Gastrocnemius medialis (tissue), 4 donors: ENCODE data around the gene MYO1D. TPM values are rescaled to one million over a fixed set of nuclear protein-coding genes. Genes with fewer than 3 reads are reported as not detected.

ENCODE experiments used
- ATAC-seq, 2 donors: fragments of 150-250 bp; one replicate each; pipeline ENCODE4 v1.9.1; 2016
- DNase-seq, 2 donors: peaks; one replicate each; pipeline ENCODE4 v3.0.0-alpha.2; 2019
- H3K27ac ChIP-seq, 4 donors: fragments of 200-600 bp; sonication (generic); 1 replicate in 1 of 4; 2 replicates in 3 of 4; pipeline ENCODE4 v1.5.1; 2016 to 2018; ENCODE audit warnings: mild to moderate bottlenecking in 2 of 4, moderate library complexity in 1 of 4
- H3K27me3 ChIP-seq, 3 donors: fragments of 200-600 bp; sonication (generic) in 2 of 3; 1 replicate in 1 of 3; 2 replicates in 2 of 3; pipeline versions ENCODE4 v1.5.1 to v1.6.0; 2016 to 2019; ENCODE audit warnings: mild to moderate bottlenecking in 1 of 3, moderate library complexity in 1 of 3
- H3K36me3 ChIP-seq, 2 donors: fragments of 200-600 bp; sonication (generic) in 1 of 2; one replicate each; pipeline ENCODE4 v1.5.1; 2017 to 2018
- H3K4me1 ChIP-seq, 2 donors: fragments of 200-600 bp; sonication (generic) in 1 of 2; one replicate each; pipeline ENCODE4 v1.5.1; 2016 to 2017; ENCODE audit warnings: mild to moderate bottlenecking in 2 of 2
- H3K4me3 ChIP-seq, 4 donors: fragments of 200-600 bp; sonication (generic) in 3 of 4; 1 replicate in 1 of 4; 2 replicates in 3 of 4; pipeline ENCODE4 v1.5.1; 2016 to 2019; ENCODE audit warnings: mild to moderate bottlenecking in 2 of 4
- H3K9me3 ChIP-seq, 3 donors: fragments of 200-600 bp; sonication (generic) in 2 of 3; 1 replicate in 1 of 3; 2 replicates in 2 of 3; pipeline ENCODE4 v1.5.1; 2016 to 2019
- POLR2A ChIP-seq, 2 donors: fragments of 450-650 bp; IDR thresholded peaks; one replicate each; pipeline ENCODE4 v1.6.1; 2017; ENCODE audit warnings: antibody characterized with exemption in 2 of 2, mild to moderate bottlenecking in 2 of 2, moderate library complexity in 2 of 2
- in situ Hi-C, 4 donors: fragments of 200-750 bp; cut with MboI; loops; one replicate each; pipeline versions ENCODE4 v1.15.0 to v1.8.0; 2017; ENCODE audit warnings: low sequenced_read_pairs in 4 of 4
- intact Hi-C: fragments of 100-400 bp; cut with DNase I; formaldehyde crosslinking; loops from one replicate; pipeline ENCODE4 v1.15.1; 2023; ENCODE audit warnings: low total_unique reads
- total RNA-seq, 4 donors: library from RNA; depleted of rRNA; stranded (reverse); fragments of >200 nt; gene quantifications; one replicate each; pipeline versions ENCODE4 v1.1.0 to v1.2.3, GENCODE V29; 2016
- TF ChIP-seq, protein P1 (sequence below), 5 experiments: fragments of 450-650 bp in 3 of 5; fragments of 200-600 bp in 2 of 5; sonication (generic) in 2 of 5; IDR thresholded peaks in 4 of 5; conservative IDR thresholded peaks in 1 of 5; 1 replicate in 4 of 5; 2 replicates in 1 of 5; pipeline ENCODE4 v1.5.1; 2016 to 2019; ENCODE audit warnings: antibody characterized with exemption in 5 of 5, mild to moderate bottlenecking in 3 of 5, moderate library complexity in 3 of 5

The MYO1D gene
- total RNA-seq, 4 donors from 2014 or later: 5.8 to 20.1 (median 7.8) TPM

DNA sequence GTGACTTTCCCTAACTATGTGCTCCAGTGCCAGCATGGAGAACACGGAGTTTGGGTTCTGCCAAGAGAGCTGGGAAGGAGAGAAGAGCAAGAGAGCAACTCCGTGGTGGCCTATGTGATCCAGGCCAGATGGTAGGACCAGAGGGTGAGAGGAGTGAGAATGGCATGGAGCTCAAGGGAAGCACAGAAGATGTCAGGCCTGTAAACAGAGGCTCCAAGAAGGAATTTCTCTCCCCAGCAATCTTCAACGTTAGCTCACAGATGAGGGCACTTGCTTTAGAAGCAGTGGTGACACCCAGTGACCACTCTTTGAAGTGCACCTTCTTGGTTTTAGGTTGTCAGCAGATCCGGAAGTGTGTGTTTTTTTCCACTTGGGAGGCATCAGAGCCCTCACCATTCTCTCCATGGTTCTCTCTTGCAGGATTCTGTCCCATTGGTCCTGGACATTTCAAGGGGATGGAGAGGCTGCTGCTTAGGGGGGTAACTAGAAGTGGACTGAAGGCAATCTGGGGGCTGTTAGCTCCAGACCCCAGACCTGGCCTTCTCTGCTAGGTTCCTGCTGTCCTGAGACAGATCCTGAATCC, 33.0 kb upstream of the MYO1D start:
- no peak for TF ChIP-seq POLR2A (IDR thresholded peaks at IDR 0.05)
- TF ChIP-seq, protein P1, sequence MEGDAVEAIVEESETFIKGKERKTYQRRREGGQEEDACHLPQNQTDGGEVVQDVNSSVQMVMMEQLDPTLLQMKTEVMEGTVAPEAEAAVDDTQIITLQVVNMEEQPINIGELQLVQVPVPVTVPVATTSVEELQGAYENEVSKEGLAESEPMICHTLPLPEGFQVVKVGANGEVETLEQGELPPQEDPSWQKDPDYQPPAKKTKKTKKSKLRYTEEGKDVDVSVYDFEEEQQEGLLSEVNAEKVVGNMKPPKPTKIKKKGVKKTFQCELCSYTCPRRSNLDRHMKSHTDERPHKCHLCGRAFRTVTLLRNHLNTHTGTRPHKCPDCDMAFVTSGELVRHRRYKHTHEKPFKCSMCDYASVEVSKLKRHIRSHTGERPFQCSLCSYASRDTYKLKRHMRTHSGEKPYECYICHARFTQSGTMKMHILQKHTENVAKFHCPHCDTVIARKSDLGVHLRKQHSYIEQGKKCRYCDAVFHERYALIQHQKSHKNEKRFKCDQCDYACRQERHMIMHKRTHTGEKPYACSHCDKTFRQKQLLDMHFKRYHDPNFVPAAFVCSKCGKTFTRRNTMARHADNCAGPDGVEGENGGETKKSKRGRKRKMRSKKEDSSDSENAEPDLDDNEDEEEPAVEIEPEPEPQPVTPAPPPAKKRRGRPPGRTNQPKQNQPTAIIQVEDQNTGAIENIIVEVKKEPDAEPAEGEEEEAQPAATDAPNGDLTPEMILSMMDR (IDR thresholded peaks at IDR 0.05 in 4 of 5, conservative IDR thresholded peaks at IDR 0.05 in 1 of 5): peak in 4 of 5 experiments; percentile 22 to 57 (median 54)
- no peaks in the 10 kb centered on the region for H3K27me3 ChIP-seq
- DNase-seq (peak; percentile 20 to 47), ATAC-seq (peak; percentile 42 to 51)
- in situ Hi-C loops: loop anchor here in 2 of 4 donors (10.0 kb wide), 1 partner anchor 125 kb away; no protein-coding TSS in a partner anchor
- no peaks in the 10 kb centered on the region for H3K36me3 ChIP-seq
- H3K4me3 ChIP-seq: no peak overlapping the region
- intact Hi-C loops: loop anchor here (10.0 kb wide), 1 partner anchor 125 kb away; no protein-coding TSS in a partner anchor
- no peaks in the 10 kb centered on the region for H3K4me1 ChIP-seq
- H3K9me3 ChIP-seq: no peaks in the 10 kb centered on the region
- H3K27ac ChIP-seq: no peak overlapping the region

DNA sequence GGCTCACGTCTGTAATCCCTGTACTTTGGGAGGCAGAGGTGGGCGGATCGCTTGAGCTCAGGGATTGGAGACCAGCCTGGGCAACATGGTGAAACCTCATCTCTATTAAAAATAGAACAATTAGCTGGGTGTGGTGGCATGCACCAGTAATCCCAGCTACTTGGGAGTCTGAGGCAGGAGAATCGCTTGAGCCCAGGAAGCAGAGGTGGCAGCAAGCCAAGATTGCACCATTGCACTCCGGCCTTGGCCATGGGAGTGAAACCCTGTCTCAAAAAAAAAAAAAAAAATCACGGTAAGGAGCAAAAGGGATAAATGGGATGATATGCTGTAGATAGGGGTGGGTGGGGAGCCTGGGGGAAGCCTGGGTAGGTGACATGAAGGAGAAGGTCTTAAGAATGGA, 30.7 kb upstream of the MYO1D start:
- Histone ChIP-seq H3K36me3 (no peaks in the 10 kb centered on the region), H3K27me3 (no peaks in the 10 kb centered on the region), H3K4me3 (no peak overlapping the region), H3K9me3 (no peaks in the 10 kb centered on the region), H3K27ac (no peak overlapping the region), H3K4me1 (no peaks in the 10 kb centered on the region)
- DNase-seq (no peak), ATAC-seq (no peak)
- TF ChIP-seq, protein P1 (IDR thresholded peaks at IDR 0.05 in 4 of 5, conservative IDR thresholded peaks at IDR 0.05 in 1 of 5): no peak
- no peak for TF ChIP-seq POLR2A (IDR thresholded peaks at IDR 0.05)
- intact Hi-C loops: no loop called here
- in situ Hi-C loops: loop anchor here in 1 of 4 donors (10.0 kb wide), 1 partner anchor 123 kb away; no protein-coding TSS in a partner anchor

DNA sequence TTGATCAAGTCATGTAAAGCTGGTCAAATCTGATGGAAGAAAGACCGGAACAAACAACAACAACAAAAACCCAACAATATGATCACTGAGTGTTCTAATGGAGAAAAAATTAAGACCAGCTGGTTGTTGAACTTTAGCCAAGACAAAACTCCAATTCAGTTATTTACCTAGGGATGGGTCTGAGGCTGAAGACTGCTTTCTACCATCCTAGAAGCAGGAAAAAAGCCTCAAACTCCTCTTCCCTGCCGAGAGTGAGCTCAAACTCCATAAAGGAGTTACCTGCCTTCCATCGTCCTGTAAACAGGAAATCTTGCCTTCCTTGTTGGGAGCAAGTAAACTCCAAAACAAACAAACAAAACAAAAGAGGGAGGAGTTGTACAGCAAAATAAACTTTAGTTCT, 28.0 kb upstream of the MYO1D start:
- Histone ChIP-seq H3K27ac (no peak overlapping the region), H3K36me3 (no peaks in the 10 kb centered on the region), H3K9me3 (no peaks in the 10 kb centered on the region), H3K27me3 (no peaks in the 10 kb centered on the region), H3K4me1 (no peaks in the 10 kb centered on the region), H3K4me3 (no peak overlapping the region)
- ATAC-seq (no peak), DNase-seq (no peak)
- intact Hi-C loops (no loop called here), in situ Hi-C loops (loop anchor here in 1 of 4 donors (10.0 kb wide), 1 partner anchor 120 kb away; no protein-coding TSS in a partner anchor)
- TF ChIP-seq, protein P1 (IDR thresholded peaks at IDR 0.05 in 4 of 5, conservative IDR thresholded peaks at IDR 0.05 in 1 of 5): no peak
- TF ChIP-seq POLR2A (IDR thresholded peaks at IDR 0.05): no peak

DNA sequence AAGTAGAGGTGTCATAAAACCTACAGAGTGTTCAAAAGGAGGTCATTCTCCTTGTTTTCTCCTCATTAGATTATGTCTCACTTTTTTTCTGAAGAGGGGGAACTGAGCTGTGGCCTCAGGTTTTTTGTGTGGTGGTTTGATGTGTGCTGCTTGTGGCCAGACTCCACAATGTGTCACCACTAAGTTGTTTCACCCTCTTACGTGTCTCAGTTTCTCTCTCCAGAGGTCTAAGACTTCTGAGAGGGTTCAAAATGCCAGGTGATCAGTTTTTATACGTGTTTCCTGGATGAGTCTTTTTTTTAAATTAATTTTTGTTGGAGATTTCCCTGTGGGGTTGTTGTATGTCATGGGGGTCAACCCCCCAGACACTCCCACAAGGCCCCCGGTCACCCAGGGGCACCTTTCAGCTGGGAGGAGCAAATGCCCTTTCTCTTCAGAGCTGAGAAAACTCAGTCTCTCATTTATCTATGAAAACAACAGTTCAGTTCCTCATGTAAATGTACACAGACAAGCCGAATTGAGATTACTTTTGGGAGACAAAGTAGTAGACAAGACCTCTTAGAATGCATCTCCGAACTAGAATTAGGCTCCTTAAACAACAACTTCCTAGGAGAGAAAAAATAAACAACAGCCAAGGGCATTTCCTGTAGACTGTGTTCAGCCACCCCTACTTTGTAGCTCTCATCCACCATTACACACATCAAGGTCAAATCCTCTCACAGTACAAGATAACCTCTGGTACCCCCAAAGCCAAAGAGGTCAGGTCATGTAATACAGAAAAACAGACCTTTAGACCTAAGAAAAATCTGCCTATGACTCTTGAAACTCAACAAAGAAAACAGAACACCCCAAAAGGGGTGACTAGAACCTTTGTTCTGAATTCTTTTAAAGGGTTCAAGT, 27.1 kb upstream of the MYO1D start:
- intact Hi-C loops: no loop called here
- Histone ChIP-seq H3K36me3 (no peaks in the 10 kb centered on the region), H3K9me3 (no peaks in the 10 kb centered on the region), H3K4me1 (no peaks in the 10 kb centered on the region), H3K27ac (no peak overlapping the region), H3K27me3 (no peaks in the 10 kb centered on the region), H3K4me3 (no peak overlapping the region)
- TF ChIP-seq, protein P1 (IDR thresholded peaks at IDR 0.05 in 4 of 5, conservative IDR thresholded peaks at IDR 0.05 in 1 of 5): no peak
- no peak for TF ChIP-seq POLR2A (IDR thresholded peaks at IDR 0.05)
- in situ Hi-C loops: loop anchor here in 1 of 4 donors (10.0 kb wide), 1 partner anchor 119 kb away; no protein-coding TSS in a partner anchor
- no peak for ATAC-seq
- DNase-seq: no peak
